ENCODE measurements around the gene ADAMTSL3. TPM values are rescaled to one million over a fixed set of nuclear protein-coding genes. Genes with fewer than 3 reads are reported as not detected.

ADAMTSL3 gene
- total and polyA plus RNA-seq, 4 donors: 0.85 to 58.2 (median 7.9) TPM

DNA sequence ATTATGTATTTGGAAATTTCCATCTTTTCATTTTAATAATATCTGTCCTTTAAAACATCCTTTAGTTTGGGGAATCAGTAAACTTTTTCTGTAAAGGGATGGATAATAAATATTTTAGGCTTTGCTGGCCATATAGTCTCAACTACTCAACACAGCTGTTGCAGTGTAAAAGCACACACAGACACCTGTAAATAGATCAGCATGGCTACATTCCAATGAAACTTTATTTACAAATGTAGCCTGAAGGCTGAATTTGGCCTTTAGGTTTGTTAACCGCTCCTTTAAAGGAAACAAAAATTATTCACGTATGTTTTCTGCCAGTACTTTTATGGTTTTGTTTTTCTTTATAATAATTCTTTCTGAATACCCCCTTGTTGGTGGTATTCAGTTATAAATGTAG lies 184.8 kb downstream of the ADAMTSL3 start:
- peaks cover 0 to 9% (median 7%) of the 10 kb centered on the region in 5 donors for H3K4me1 ChIP-seq (ENCODE audit: control insufficient read depth in 5 of 5, insufficient read depth in 5 of 5, low read length in 5 of 5)
- TF ChIP-seq, protein P1, sequence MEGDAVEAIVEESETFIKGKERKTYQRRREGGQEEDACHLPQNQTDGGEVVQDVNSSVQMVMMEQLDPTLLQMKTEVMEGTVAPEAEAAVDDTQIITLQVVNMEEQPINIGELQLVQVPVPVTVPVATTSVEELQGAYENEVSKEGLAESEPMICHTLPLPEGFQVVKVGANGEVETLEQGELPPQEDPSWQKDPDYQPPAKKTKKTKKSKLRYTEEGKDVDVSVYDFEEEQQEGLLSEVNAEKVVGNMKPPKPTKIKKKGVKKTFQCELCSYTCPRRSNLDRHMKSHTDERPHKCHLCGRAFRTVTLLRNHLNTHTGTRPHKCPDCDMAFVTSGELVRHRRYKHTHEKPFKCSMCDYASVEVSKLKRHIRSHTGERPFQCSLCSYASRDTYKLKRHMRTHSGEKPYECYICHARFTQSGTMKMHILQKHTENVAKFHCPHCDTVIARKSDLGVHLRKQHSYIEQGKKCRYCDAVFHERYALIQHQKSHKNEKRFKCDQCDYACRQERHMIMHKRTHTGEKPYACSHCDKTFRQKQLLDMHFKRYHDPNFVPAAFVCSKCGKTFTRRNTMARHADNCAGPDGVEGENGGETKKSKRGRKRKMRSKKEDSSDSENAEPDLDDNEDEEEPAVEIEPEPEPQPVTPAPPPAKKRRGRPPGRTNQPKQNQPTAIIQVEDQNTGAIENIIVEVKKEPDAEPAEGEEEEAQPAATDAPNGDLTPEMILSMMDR (IDR thresholded peaks at IDR 0.05; ENCODE audit: control extremely low read depth, extremely low read depth): no peak
- no peak overlapping the region for H3K4me3 ChIP-seq
- no peaks in the 10 kb centered on the region for H3K27me3 ChIP-seq (ENCODE audit: control insufficient read depth in 3 of 3, insufficient read depth in 3 of 3, low read length in 2 of 3)
- H3K27ac ChIP-seq (ENCODE audit: low read depth in 1 of 2, low read length in 1 of 2): no peak overlapping the region
- 88 to 90% methylated on average over 2 of the region's 2 CpGs for WGBS, 2 donors
- DNase-seq: no peak
- no peaks in the 10 kb centered on the region for H3K36me3 ChIP-seq (ENCODE audit: control insufficient read depth in 4 of 4, insufficient read depth in 4 of 4, low read length in 4 of 4)
- no peak overlapping the region for H3K9ac ChIP-seq (ENCODE audit: insufficient read depth in 1 of 2, low read length in 2 of 2)
- ATAC-seq (ENCODE audit: insufficient read depth, low FRiP score): no peak
- H3K9me3 ChIP-seq (ENCODE audit: control insufficient read depth in 4 of 4, insufficient read depth in 3 of 4, low read length in 3 of 4): peaks cover 0 to 2% (median 0%) of the 10 kb centered on the region in 4 donors

DNA sequence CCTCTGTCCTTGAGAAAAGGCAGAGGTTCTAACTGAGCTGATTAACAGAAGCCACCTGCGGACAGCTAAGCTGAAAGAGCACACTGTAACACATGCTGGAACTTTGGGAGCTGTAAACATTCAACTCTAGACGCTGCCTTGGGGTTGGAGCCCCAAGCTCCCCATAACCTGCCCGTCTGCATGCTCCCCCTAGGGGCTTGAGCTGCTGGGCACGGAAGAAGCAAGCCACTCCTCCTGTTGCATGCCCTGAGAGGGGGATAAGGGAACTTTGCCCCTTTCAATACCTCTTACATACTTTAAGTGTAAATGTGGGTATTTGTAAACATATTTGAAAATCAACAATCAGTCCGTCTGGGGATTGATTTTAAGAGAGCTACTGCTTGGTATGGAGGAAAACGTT lies 188.4 kb downstream of the ADAMTSL3 start:
- Histone ChIP-seq H3K9ac (ENCODE audit: insufficient read depth in 1 of 2, low read length in 2 of 2) (no peak overlapping the region), H3K4me3 (no peak overlapping the region), H3K9me3 (ENCODE audit: control insufficient read depth in 4 of 4, insufficient read depth in 3 of 4, low read length in 3 of 4) (peaks cover 0 to 2% (median 0%) of the 10 kb centered on the region in 4 donors), H3K4me1 (ENCODE audit: control insufficient read depth in 5 of 5, insufficient read depth in 5 of 5, low read length in 5 of 5) (peaks cover 0 to 34% (median 10%) of the 10 kb centered on the region in 5 donors), H3K36me3 (ENCODE audit: control insufficient read depth in 4 of 4, insufficient read depth in 4 of 4, low read length in 4 of 4) (no peaks in the 10 kb centered on the region), H3K27ac (ENCODE audit: low read depth in 1 of 2, low read length in 1 of 2) (peak overlapping the region in 1 of 2 donors; percentile 13), H3K27me3 (ENCODE audit: control insufficient read depth in 3 of 3, insufficient read depth in 3 of 3, low read length in 2 of 3) (no peaks in the 10 kb centered on the region)
- 55 to 61% methylated on average over 6 of the region's 6 CpGs for WGBS, 2 donors
- ATAC-seq (ENCODE audit: insufficient read depth, low FRiP score) (no peak), DNase-seq (no peak)
- TF ChIP-seq, protein P1 (IDR thresholded peaks at IDR 0.05; ENCODE audit: control extremely low read depth, extremely low read depth): no peak

DNA sequence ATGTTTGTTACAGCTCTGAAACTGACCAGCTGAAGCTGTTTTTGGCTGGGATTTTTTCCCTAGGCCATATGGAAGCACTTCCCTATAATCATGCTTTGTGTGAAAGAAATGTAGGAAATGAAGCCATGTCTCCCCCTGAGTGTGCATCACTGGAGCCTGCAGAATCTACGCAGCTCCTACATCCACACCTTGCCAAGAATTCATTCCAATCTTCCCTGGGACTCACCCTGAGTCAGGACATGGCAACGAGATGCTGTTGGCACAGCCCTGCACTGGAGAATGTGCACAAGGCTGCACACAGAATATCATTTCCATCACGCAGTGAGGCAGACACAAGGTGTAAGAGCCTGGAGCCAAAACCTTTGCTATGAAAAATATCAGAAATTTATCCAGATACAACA lies 189.5 kb downstream of the ADAMTSL3 start:
- H3K9ac ChIP-seq (ENCODE audit: insufficient read depth in 1 of 2, low read length in 2 of 2): no peak overlapping the region
- no peaks in the 10 kb centered on the region for H3K27me3 ChIP-seq (ENCODE audit: control insufficient read depth in 3 of 3, insufficient read depth in 3 of 3, low read length in 2 of 3)
- peaks cover 0 to 40% (median 10%) of the 10 kb centered on the region in 5 donors for H3K4me1 ChIP-seq (ENCODE audit: control insufficient read depth in 5 of 5, insufficient read depth in 5 of 5, low read length in 5 of 5)
- 69 to 85% methylated on average over 3 of the region's 3 CpGs for WGBS, 2 donors
- no peaks in the 10 kb centered on the region for H3K36me3 ChIP-seq (ENCODE audit: control insufficient read depth in 4 of 4, insufficient read depth in 4 of 4, low read length in 4 of 4)
- TF ChIP-seq, protein P1 (IDR thresholded peaks at IDR 0.05; ENCODE audit: control extremely low read depth, extremely low read depth): no peak
- H3K4me3 ChIP-seq: no peak overlapping the region
- DNase-seq: peak in 1 of 3 donors; percentile 59
- peak; percentile 20 for ATAC-seq (ENCODE audit: insufficient read depth, low FRiP score)
- H3K9me3 ChIP-seq (ENCODE audit: control insufficient read depth in 4 of 4, insufficient read depth in 3 of 4, low read length in 3 of 4): peaks cover 0 to 2% (median 0%) of the 10 kb centered on the region in 4 donors
- no peak overlapping the region for H3K27ac ChIP-seq (ENCODE audit: low read depth in 1 of 2, low read length in 1 of 2)

DNA sequence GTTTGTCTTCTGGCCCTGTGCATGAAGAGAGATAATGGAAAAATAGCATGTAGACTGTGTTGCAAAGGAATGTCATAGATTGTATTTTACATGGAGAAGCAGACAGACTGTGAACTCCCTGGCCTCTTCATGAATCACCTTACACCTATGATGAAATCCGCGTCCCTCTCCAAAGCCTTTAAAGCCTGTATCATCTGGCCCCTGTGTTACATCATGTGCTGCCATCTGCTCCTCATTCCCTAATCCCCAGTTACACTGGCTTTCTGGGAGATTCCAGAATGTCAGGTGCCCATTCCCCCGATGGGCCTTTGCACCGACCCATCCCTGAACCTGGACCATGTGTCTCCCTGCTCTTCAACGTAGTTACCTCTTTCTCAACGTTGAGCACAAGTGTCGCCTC lies 190.8 kb downstream of the ADAMTSL3 start:
- Histone ChIP-seq H3K27me3 (ENCODE audit: control insufficient read depth in 3 of 3, insufficient read depth in 3 of 3, low read length in 2 of 3) (no peaks in the 10 kb centered on the region), H3K27ac (ENCODE audit: low read depth in 1 of 2, low read length in 1 of 2) (peak overlapping the region in 1 of 2 donors; percentile 10)

More for the DNA sequence above, 190.8 kb downstream of the ADAMTSL3 start:
- Histone ChIP-seq H3K9ac (ENCODE audit: insufficient read depth in 1 of 2, low read length in 2 of 2) (no peak overlapping the region), H3K9me3 (ENCODE audit: control insufficient read depth in 4 of 4, insufficient read depth in 3 of 4, low read length in 3 of 4) (peaks cover 0 to 2% (median 0%) of the 10 kb centered on the region in 4 donors), H3K4me1 (ENCODE audit: control insufficient read depth in 5 of 5, insufficient read depth in 5 of 5, low read length in 5 of 5) (peaks cover 0 to 53% (median 15%) of the 10 kb centered on the region in 5 donors), H3K36me3 (ENCODE audit: control insufficient read depth in 4 of 4, insufficient read depth in 4 of 4, low read length in 4 of 4) (no peaks in the 10 kb centered on the region), H3K4me3 (no peak overlapping the region)
- TF ChIP-seq, protein P1 (IDR thresholded peaks at IDR 0.05; ENCODE audit: control extremely low read depth, extremely low read depth): no peak
- 93 to 94% methylated on average over 7 of the region's 7 CpGs for WGBS, 2 donors
- DNase-seq (no peak), ATAC-seq (ENCODE audit: insufficient read depth, low FRiP score) (no peak)

All from lung (tissue), 12 donors.